AG04449 (cell line): Measurements from ENCODE around the gene PAX8.

Experiments
- CTCF ChIA-PET: fragments of 350-600 bp; formaldehyde crosslinking; extraction: SDS; loops from one replicate; lab custom pipeline; 2021; ENCODE audit warnings: antibody characterized with exemption; lab: Yijun Ruan, JAX
- POLR2A ChIA-PET: fragments of 400-600, 350-600 bp; formaldehyde crosslinking; extraction: SDS; loops from one replicate; lab custom pipeline; 2020; ENCODE audit warnings: antibody characterized with exemption, inconsistent platforms; lab: Yijun Ruan, JAX
- DNase-seq: peaks from one replicate; pipeline ENCODE4 v3.0.0-alpha.2; 2010; ENCODE audit warnings: low read depth, low spot score
- H3K4me3 ChIP-seq: 2 replicates; pipeline ENCODE4 v1.5.1; 2011; ENCODE audit warnings: low read depth, mild to moderate bottlenecking, control low read depth, low read length
- CTCF ChIP-seq: IDR thresholded peaks from one replicate; pipeline ENCODE4 v1.5.1; 2011; ENCODE audit warnings: mild to moderate bottlenecking, moderate library complexity, low read length, control low read depth, inconsistent platforms; ENCODE audit not compliant: insufficient read depth; ENCODE audit errors: missing control alignments

Gene PAX8

GRCh38 chr2:113276761-113277425 is 1.8 kb downstream of the PAX8 start:
- ChIA-PET POLR2A (interaction anchor here (0.8 kb wide), 1 partner anchor 37 kb away, joined by 3 read pairs; no protein-coding TSS in a partner anchor), CTCF (interaction anchor here (0.9 to 3.3 kb wide), 6 partner anchors 10 to 78 kb away, joined by 3 to 13 read pairs (median 4); no protein-coding TSS in a partner anchor)
- TF ChIP-seq CTCF, result no peak
- DNase-seq, result no peak
- H3K4me3 ChIP-seq, result no peak overlapping the region

GRCh38 chr2:113276216-113276760 is 2.4 kb downstream of the PAX8 start:
- no peak for TF ChIP-seq CTCF
- DNase-seq, result no peak
- ChIA-PET POLR2A (interaction anchor here (0.8 kb wide), 1 partner anchor 36 kb away, joined by 3 read pairs; no protein-coding TSS in a partner anchor), CTCF (interaction anchor here (0.9 to 3.3 kb wide), 4 partner anchors 9 to 77 kb away, joined by 3 to 13 read pairs (median 8); no protein-coding TSS in a partner anchor)
- no peak overlapping the region for H3K4me3 ChIP-seq

GRCh38 chr2:113275556-113276215 is 3.0 kb downstream of the PAX8 start:
- no peak for TF ChIP-seq CTCF
- DNase-seq, result no peak
- ChIA-PET CTCF (interaction anchor here (1.0 to 3.3 kb wide), 2 partner anchors 8 to 22 kb away, joined by 4 to 13 read pairs; no protein-coding TSS in a partner anchor), POLR2A (interaction anchor here (0.8 kb wide), 1 partner anchor 36 kb away, joined by 3 read pairs; no protein-coding TSS in a partner anchor)
- no peak overlapping the region for H3K4me3 ChIP-seq

GRCh38 chr2:113274432-113274831 is 4.3 kb downstream of the PAX8 start:
- no peak for DNase-seq
- no peak for TF ChIP-seq CTCF
- H3K4me3 ChIP-seq, result no peak overlapping the region
- CTCF ChIA-PET, result interaction anchor here (0.9 kb wide), 1 partner anchor 9 kb away, joined by 3 read pairs; no protein-coding TSS in a partner anchor
- POLR2A ChIA-PET, result no interaction called here

- ChIA-PET CTCF (interaction anchor here (1.4 kb wide), 1 partner anchor 21 kb away, joined by 4 read pairs; no protein-coding TSS in a partner anchor), POLR2A (no interaction called here)
- no peak for DNase-seq
- TF ChIP-seq CTCF, result no peak
- H3K4me3 ChIP-seq, result no peak overlapping the region
These were observed 4.7 kb downstream of the PAX8 start for GRCh38 chr2:113273981-113274380.
